Kidney (tissue), 14 donors: ENCODE results near the gene C1orf21. TPM values are rescaled to one million over a fixed set of nuclear protein-coding genes. Genes with fewer than 3 reads are reported as not detected.

Experiments used
- DNase-seq, 5 donors: peaks; one replicate each; pipeline ENCODE4 v3.0.0-alpha.2; 2013 to 2020
- FAIRE-seq: peaks from 2 replicates; lab custom pipeline; 2012; peaks lifted over from hg19 to GRCh38; lab: Jason Lieb, UNC
- H3K27ac ChIP-seq, 2 donors: one replicate each; pipeline ENCODE4 v1.7.0; 2013; ENCODE audit warnings: low read depth in 2 of 2, low read length in 2 of 2, inconsistent platforms in 1 of 2
- H3K27me3 ChIP-seq: one replicate; pipeline ENCODE4 v1.7.1; 2013; ENCODE audit warnings: low read length, inconsistent platforms; ENCODE audit not compliant: control insufficient read depth, insufficient read depth
- H3K36me3 ChIP-seq, 3 donors: one replicate each; pipeline versions ENCODE4 v1.7.0 to v1.7.1; 2013; ENCODE audit warnings: low read length in 3 of 3, control low read depth in 1 of 3, inconsistent platforms in 1 of 3; ENCODE audit not compliant: insufficient read depth in 3 of 3, control insufficient read depth in 2 of 3
- H3K4me1 ChIP-seq, 3 donors: one replicate each; pipeline versions ENCODE4 v1.7.0 to v1.7.1; 2013; ENCODE audit warnings: low read length in 3 of 3, inconsistent platforms in 1 of 3, low read depth in 1 of 3; ENCODE audit not compliant: control insufficient read depth in 2 of 3, insufficient read depth in 2 of 3
- H3K4me3 ChIP-seq, 3 donors: one replicate each; pipeline versions ENCODE4 v1.7.0 to v1.8.1; 2013; ENCODE audit warnings: low read length in 3 of 3, control low read depth in 1 of 3, inconsistent platforms in 1 of 3
- H3K9ac ChIP-seq, 3 donors: one replicate each; pipeline versions ENCODE4 v1.7.0 to v1.7.1; 2013; ENCODE audit warnings: low read length in 3 of 3, control low read depth in 1 of 3, inconsistent platforms in 1 of 3
- H3K9me3 ChIP-seq, 3 donors: one replicate each; pipeline versions ENCODE4 v1.7.0 to v1.7.1; 2013; ENCODE audit warnings: low read length in 3 of 3, control low read depth in 1 of 3, inconsistent platforms in 1 of 3; ENCODE audit not compliant: control insufficient read depth in 2 of 3, insufficient read depth in 1 of 3
- intact Hi-C: fragments of 100-400 bp; cut with DNase I; formaldehyde crosslinking; loops from one replicate; pipeline ENCODE4 v1.11.1; 2022
- polyA plus RNA-seq: library from polyadenylated mRNA; stranded (reverse); fragments of 350-450 nt; fragmentation: Illumina TruSeq; extraction: RNeasy Lipid Tissue Mini Kit (QIAGEN cat#74804); gene quantifications from one replicate; pipeline ENCODE4 v1.2.3, GENCODE V29; 2014; ENCODE audit warnings: low read depth, low replicate concordance; ENCODE audit not compliant: insufficient read depth
- total RNA-seq: library from RNA; stranded (reverse); fragmentation: NEBNext Ultra II Directional; extraction: Animal tissue kit (Norgen Biotek cat#: 25700); gene quantifications from one replicate; pipeline ENCODE4 v1.2.1, GENCODE V29; 2021
- TF ChIP-seq, protein P1 (sequence below): IDR thresholded peaks from 3 replicates; pipeline ENCODE4 v1.5.1; 2012; ENCODE audit warnings: mild to moderate bottlenecking, moderate library complexity, borderline replicate concordance; ENCODE audit not compliant: insufficient read depth; ENCODE audit errors: extremely low read depth
- donor health status: control.
- donor health status: control.
- donor health status: control.
- donor health status: control.
- donor health status: control.
- donor health status: DM: yes; HTN: yes; CAD: no.
- donor health status: Normal renal cell carcinoma (clear cell type).

C1orf21 gene
- total and polyA plus RNA-seq, 2 donors from 2014 or later: 18.3 to 18.6 TPM

DNA sequence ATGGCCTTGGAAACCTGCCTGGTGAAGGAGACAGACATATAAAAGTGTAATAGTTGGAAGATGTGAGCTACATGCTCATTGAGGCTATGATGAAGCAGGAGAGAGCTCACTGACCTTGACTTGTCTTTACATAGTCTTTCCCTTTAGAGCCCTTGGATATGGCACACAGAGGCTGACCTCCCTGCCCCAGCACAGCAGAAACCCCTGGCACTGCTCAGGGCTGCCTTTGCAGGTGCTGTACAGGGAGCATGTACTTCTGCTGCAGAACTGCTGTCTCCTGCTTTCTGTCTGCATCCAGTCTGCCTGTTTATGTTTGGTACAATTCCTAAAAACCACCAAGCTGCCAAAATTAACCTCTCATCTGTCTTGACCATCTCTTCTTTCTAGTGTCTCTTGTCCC lies 80.5 kb downstream of the C1orf21 start:
- DNase-seq: no peak
- intact Hi-C loops: no loop called here
- no peak overlapping the region for H3K27ac ChIP-seq
- H3K4me3 ChIP-seq: no peak overlapping the region
- no peaks in the 10 kb centered on the region for H3K9me3 ChIP-seq
- no peak overlapping the region for H3K9ac ChIP-seq
- H3K36me3 ChIP-seq: no peaks in the 10 kb centered on the region
- FAIRE-seq: no peak
- TF ChIP-seq, protein P1, sequence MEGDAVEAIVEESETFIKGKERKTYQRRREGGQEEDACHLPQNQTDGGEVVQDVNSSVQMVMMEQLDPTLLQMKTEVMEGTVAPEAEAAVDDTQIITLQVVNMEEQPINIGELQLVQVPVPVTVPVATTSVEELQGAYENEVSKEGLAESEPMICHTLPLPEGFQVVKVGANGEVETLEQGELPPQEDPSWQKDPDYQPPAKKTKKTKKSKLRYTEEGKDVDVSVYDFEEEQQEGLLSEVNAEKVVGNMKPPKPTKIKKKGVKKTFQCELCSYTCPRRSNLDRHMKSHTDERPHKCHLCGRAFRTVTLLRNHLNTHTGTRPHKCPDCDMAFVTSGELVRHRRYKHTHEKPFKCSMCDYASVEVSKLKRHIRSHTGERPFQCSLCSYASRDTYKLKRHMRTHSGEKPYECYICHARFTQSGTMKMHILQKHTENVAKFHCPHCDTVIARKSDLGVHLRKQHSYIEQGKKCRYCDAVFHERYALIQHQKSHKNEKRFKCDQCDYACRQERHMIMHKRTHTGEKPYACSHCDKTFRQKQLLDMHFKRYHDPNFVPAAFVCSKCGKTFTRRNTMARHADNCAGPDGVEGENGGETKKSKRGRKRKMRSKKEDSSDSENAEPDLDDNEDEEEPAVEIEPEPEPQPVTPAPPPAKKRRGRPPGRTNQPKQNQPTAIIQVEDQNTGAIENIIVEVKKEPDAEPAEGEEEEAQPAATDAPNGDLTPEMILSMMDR: no peak
- H3K27me3 ChIP-seq: no peaks in the 10 kb centered on the region
- H3K4me1 ChIP-seq: no peaks in the 10 kb centered on the region

DNA sequence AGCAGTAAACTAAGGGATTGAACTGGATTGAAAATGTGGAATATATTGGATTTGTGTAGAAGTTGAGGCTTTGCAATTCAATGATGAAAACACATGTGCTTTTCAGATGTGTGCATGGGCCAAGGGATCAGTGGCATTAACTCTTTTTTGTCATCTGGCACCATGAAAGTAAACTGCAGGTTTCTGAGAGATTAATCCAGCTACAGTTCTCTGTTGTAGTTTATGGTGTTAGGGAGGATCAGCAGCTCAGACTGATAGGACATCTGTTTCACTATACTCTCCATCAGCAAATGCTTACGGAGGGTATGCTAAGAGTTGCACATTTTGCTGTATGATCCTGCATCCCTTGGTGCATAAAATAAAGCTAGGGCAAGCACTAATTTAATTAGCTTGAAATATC lies 82.6 kb downstream of the C1orf21 start:
- no peak overlapping the region for H3K27ac ChIP-seq
- no peak overlapping the region for H3K4me3 ChIP-seq
- no peak overlapping the region for H3K9ac ChIP-seq
- TF ChIP-seq, protein P1: no peak
- no peaks in the 10 kb centered on the region for H3K4me1 ChIP-seq
- DNase-seq: no peak
- H3K9me3 ChIP-seq: no peaks in the 10 kb centered on the region
- no peak for FAIRE-seq
- H3K27me3 ChIP-seq: no peaks in the 10 kb centered on the region
- H3K36me3 ChIP-seq: no peaks in the 10 kb centered on the region
- intact Hi-C loops: no loop called here

DNA sequence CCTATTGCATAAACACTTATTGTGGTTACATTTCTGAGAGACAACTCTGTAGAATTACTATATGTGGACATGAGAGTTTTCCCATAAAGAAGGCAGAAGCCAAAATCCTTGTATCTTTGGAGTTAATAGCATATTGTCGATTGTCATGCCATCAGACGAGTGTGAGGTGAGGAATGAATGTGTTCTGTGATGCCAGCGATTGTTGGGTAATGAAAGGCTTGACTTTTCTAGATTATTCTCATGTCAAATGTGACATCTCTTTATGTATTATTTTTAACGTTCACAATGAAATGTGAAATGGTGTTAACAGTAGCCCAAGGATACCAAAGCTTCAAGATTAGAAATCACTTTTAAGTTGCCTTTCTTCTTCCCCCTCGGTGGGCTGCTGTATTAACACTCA lies 84.9 kb downstream of the C1orf21 start:
- Histone ChIP-seq H3K27ac (no peak overlapping the region), H3K27me3 (no peaks in the 10 kb centered on the region), H3K4me1 (no peaks in the 10 kb centered on the region), H3K9me3 (peaks cover 0 to 7% (median 0%) of the 10 kb centered on the region in 3 donors), H3K4me3 (no peak overlapping the region), H3K9ac (no peak overlapping the region), H3K36me3 (no peaks in the 10 kb centered on the region)
- DNase-seq (no peak), FAIRE-seq (no peak)
- TF ChIP-seq, protein P1: no peak
- intact Hi-C loops: no loop called here

DNA sequence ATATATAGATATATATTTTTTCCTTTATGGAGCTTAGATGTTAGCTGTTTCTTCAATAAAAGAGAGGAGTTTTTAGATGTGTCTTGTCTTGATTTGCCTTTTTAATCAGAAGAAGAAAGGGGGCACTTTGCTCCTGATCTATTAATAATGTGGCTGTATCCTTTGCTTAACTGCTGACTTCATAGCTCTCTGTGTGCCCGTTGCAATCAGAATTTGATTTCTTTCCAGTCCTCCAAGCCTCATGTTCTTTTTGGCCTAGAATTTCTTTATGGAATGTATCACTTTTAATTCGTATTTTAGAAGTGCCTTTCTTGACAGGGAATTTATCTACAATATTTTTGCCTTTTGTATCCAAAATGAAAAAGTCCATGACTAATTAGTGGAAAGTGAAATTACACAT lies 85.3 kb downstream of the C1orf21 start:
- no peaks in the 10 kb centered on the region for H3K27me3 ChIP-seq
- DNase-seq: no peak
- FAIRE-seq: no peak
- peaks cover 0 to 7% (median 0%) of the 10 kb centered on the region in 3 donors for H3K9me3 ChIP-seq
- TF ChIP-seq, protein P1: no peak
- H3K4me3 ChIP-seq: no peak overlapping the region
- no peaks in the 10 kb centered on the region for H3K4me1 ChIP-seq
- H3K27ac ChIP-seq: no peak overlapping the region
- no peak overlapping the region for H3K9ac ChIP-seq
- H3K36me3 ChIP-seq: no peaks in the 10 kb centered on the region
- intact Hi-C loops: no loop called here
